ENCODE data around the gene TSR3. TPM values are rescaled to one million over a fixed set of nuclear protein-coding genes. Genes with fewer than 3 reads are reported as not detected.

Gene TSR3
- total RNA-seq, 1 experiment from 2014 or later: 52.7 TPM

DNA sequence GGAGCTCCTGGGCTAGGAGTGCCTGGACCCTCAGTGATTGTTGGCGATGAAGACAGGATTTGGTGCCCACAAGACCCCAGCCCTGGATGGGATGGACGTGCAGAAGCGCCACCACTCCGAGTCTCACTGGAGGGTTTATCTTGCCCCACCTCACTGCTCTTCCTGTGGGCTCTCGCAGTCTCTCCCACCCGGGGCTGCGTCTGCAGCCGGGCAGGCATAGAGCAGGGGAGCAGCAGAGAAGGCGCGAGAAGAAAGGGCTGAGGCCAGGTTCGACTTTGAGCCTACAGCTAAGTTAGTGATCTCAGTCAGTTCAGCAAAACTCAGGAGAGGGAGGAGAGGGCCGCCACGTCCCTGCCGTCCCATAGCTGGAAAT, 35.7 kb downstream of the TSR3 start:
- Histone ChIP-seq H3K4me3 (replicated peaks in 1 of 2; ENCODE audit: low read depth in 1 of 2, low read length in 2 of 2) (no peak overlapping the region), H3K9me3 (ENCODE audit: control insufficient read depth in 1 of 2, insufficient read depth in 1 of 2, low read depth in 1 of 2, low read length in 2 of 2) (no peaks in the 10 kb centered on the region), H3K27me3 (ENCODE audit: insufficient read depth, low read length) (no peaks in the 10 kb centered on the region), H3K79me2 (ENCODE audit: insufficient read depth, low read length) (peaks cover 92% of the 10 kb centered on the region), H3K4me1 (ENCODE audit: control insufficient read depth in 1 of 2, insufficient read depth in 2 of 2, low read length in 2 of 2) (peaks cover 7 to 16% of the 10 kb centered on the region in 2 experiments; a peak in 3 of 4 replicates), H3K36me3 (ENCODE audit: control insufficient read depth in 1 of 2, insufficient read depth in 2 of 2, low read length in 2 of 2) (peaks cover 47 to 77% of the 10 kb centered on the region in 2 experiments), H3K27ac (ENCODE audit: low read depth, low read length) (no peak overlapping the region), H4K20me1 (ENCODE audit: insufficient read depth) (peaks cover 20% of the 10 kb centered on the region; the same call in 1 of the 2 replicates), H3K4me2 (ENCODE audit: low read length) (no peak overlapping the region), H2AFZ (ENCODE audit: low read depth, low read length, poor library complexity, severe bottlenecking) (no peak overlapping the region), H3K9me2 (ENCODE audit: insufficient read depth) (no peaks in the 10 kb centered on the region), H3K9ac (ENCODE audit: low read length) (no peak overlapping the region)
- RAD21 ChIA-PET (ENCODE audit: low non-redundant PET in 1 of 2, low total read pairs in 2 of 2, uncharacterized antibody in 2 of 2, unreplicated experiment in 2 of 2): no interaction called here
- POLR2A ChIA-PET: no interaction called here
- no peak for ATAC-seq
- no peak for TF ChIP-seq ZFX (IDR thresholded peaks at IDR 0.05)
- BruUV-seq (replicated peaks): no TSS peak
- CTCF ChIA-PET: interaction anchor here (1.0 kb wide), 1 partner anchor 16 kb away, joined by 3 read pairs; no protein-coding TSS in a partner anchor
- intact Hi-C loops (cut with micrococcal nuclease): no loop called here
- no peak for DNase-seq (ENCODE audit: low read depth, low spot score)

GRCh38 chr16:1315081-1316032, 36.3 kb downstream of the TSR3 start:
- no peak overlapping the region for H3K4me3 ChIP-seq (replicated peaks in 1 of 2; ENCODE audit: low read depth in 1 of 2, low read length in 2 of 2)
- no TSS peak for BruUV-seq (replicated peaks)
- H2AFZ ChIP-seq (ENCODE audit: low read depth, low read length, poor library complexity, severe bottlenecking): no peak overlapping the region
- H3K9ac ChIP-seq (ENCODE audit: low read length): no peak overlapping the region
- no peak overlapping the region for H3K4me2 ChIP-seq (ENCODE audit: low read length)
- RAD21 ChIA-PET (ENCODE audit: low non-redundant PET in 1 of 2, low total read pairs in 2 of 2, uncharacterized antibody in 2 of 2, unreplicated experiment in 2 of 2): no interaction called here
- ATAC-seq (no peak), DNase-seq (ENCODE audit: low read depth, low spot score) (no peak)
- H3K9me2 ChIP-seq (ENCODE audit: insufficient read depth): no peaks in the 10 kb centered on the region
- CTCF ChIA-PET: interaction anchor here (1.0 to 1.1 kb wide), 2 partner anchors 14 to 17 kb away, joined by 3 read pairs; no protein-coding TSS in a partner anchor
- POLR2A ChIA-PET: no interaction called here
- H3K9me3 ChIP-seq (ENCODE audit: control insufficient read depth in 1 of 2, insufficient read depth in 1 of 2, low read depth in 1 of 2, low read length in 2 of 2): no peaks in the 10 kb centered on the region
- no peaks in the 10 kb centered on the region for H3K27me3 ChIP-seq (ENCODE audit: insufficient read depth, low read length)
- no peak overlapping the region for H3K27ac ChIP-seq (ENCODE audit: low read depth, low read length)
- H3K4me1 ChIP-seq (ENCODE audit: control insufficient read depth in 1 of 2, insufficient read depth in 2 of 2, low read length in 2 of 2): peaks cover 7 to 22% of the 10 kb centered on the region in 2 experiments; a peak in 3 of 4 replicates
- H4K20me1 ChIP-seq (ENCODE audit: insufficient read depth): peaks cover 27% of the 10 kb centered on the region; the same call in 1 of the 2 replicates
- intact Hi-C loops (cut with micrococcal nuclease): no loop called here
- H3K36me3 ChIP-seq (ENCODE audit: control insufficient read depth in 1 of 2, insufficient read depth in 2 of 2, low read length in 2 of 2): peaks cover 46 to 70% of the 10 kb centered on the region in 2 experiments
- H3K79me2 ChIP-seq (ENCODE audit: insufficient read depth, low read length): peaks cover 98% of the 10 kb centered on the region
- TF ChIP-seq SIN3A (IDR thresholded peaks at IDR 0.05; ENCODE audit: low read depth) (no peak), CEBPB (IDR thresholded peaks at IDR 0.05; ENCODE audit: low read depth) (no peak), POLR2AphosphoS5 (IDR thresholded peaks at IDR 0.05; ENCODE audit: low read depth, low read length) (no peak), ZBTB33 (IDR thresholded peaks at IDR 0.05; ENCODE audit: extremely low read depth, insufficient replicate concordance, low read length) (no peak), JUND (IDR thresholded peaks at IDR 0.05) (no peak), CBX3 (IDR thresholded peaks at IDR 0.05; ENCODE audit: low read depth) (no peak), EZH2 (IDR thresholded peaks at IDR 0.05) (no peak), SP1 (IDR thresholded peaks at IDR 0.05; ENCODE audit: low read depth) (no peak), MAX (IDR thresholded peaks at IDR 0.05) (no peak), ZFX (IDR thresholded peaks at IDR 0.05) (no peak), YY1 (IDR thresholded peaks at IDR 0.05; ENCODE audit: extremely low read depth, insufficient replicate concordance, low read depth, low read length) (no peak), EZH2phosphoT487 (IDR thresholded peaks at IDR 0.05; ENCODE audit: borderline replicate concordance) (no peak), FOSL1 (IDR thresholded peaks at IDR 0.05; ENCODE audit: low read depth) (no peak)
- TF ChIP-seq, protein P1, sequence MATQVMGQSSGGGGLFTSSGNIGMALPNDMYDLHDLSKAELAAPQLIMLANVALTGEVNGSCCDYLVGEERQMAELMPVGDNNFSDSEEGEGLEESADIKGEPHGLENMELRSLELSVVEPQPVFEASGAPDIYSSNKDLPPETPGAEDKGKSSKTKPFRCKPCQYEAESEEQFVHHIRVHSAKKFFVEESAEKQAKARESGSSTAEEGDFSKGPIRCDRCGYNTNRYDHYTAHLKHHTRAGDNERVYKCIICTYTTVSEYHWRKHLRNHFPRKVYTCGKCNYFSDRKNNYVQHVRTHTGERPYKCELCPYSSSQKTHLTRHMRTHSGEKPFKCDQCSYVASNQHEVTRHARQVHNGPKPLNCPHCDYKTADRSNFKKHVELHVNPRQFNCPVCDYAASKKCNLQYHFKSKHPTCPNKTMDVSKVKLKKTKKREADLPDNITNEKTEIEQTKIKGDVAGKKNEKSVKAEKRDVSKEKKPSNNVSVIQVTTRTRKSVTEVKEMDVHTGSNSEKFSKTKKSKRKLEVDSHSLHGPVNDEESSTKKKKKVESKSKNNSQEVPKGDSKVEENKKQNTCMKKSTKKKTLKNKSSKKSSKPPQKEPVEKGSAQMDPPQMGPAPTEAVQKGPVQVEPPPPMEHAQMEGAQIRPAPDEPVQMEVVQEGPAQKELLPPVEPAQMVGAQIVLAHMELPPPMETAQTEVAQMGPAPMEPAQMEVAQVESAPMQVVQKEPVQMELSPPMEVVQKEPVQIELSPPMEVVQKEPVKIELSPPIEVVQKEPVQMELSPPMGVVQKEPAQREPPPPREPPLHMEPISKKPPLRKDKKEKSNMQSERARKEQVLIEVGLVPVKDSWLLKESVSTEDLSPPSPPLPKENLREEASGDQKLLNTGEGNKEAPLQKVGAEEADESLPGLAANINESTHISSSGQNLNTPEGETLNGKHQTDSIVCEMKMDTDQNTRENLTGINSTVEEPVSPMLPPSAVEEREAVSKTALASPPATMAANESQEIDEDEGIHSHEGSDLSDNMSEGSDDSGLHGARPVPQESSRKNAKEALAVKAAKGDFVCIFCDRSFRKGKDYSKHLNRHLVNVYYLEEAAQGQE (IDR thresholded peaks at IDR 0.05; ENCODE audit: low read depth): no peak
